Caco-2 (cell line): Measurements from ENCODE around the gene ARSK. TPM values are rescaled to one million over a fixed set of nuclear protein-coding genes. Genes with fewer than 3 reads are reported as not detected.

Experiments
- BruUV-seq: library from RNA; stranded (reverse); fragments of 400-500 nt; replicated peaks from 2 replicates; lab custom pipeline; 2021; lab: Mats Ljungman, UMichigan
- CTCF ChIA-PET: fragments of 300-600 bp; sonication (Branson Sonifier 250); formaldehyde crosslinking; loops from one replicate; lab custom pipeline; 2022; ENCODE audit warnings: antibody characterized with exemption; lab: Charles Lee
- POLR2A ChIA-PET: fragments of 300-600 bp; sonication (Branson Sonifier 250); formaldehyde crosslinking; loops from one replicate; lab custom pipeline; 2022; ENCODE audit warnings: antibody characterized with exemption; lab: Charles Lee
- DNase-seq, 2 experiments: peaks; one replicate each; pipeline versions ENCODE4 v3.0.0 to v3.0.0-alpha.2; 2020 to 2022
- H3K27me3 ChIP-seq: replicated peaks from 2 replicates; pipeline ENCODE4 v1.6.0; 2011; ENCODE audit warnings: low read length; ENCODE audit not compliant: control insufficient read depth, insufficient read depth
- H3K36me3 ChIP-seq: 2 replicates; pipeline ENCODE4 v1.5.1; 2011; ENCODE audit warnings: low read length; ENCODE audit not compliant: control insufficient read depth, insufficient read depth
- H3K4me1 ChIP-seq: fragments of 250-450 bp; sonication (Bioruptor Pico); 2 replicates; pipeline ENCODE4 v1.5.1; 2020; ENCODE audit warnings: mild to moderate bottlenecking
- H3K4me3 ChIP-seq: 2 replicates; pipeline ENCODE4 v1.5.1; 2011; ENCODE audit warnings: low read depth, mild to moderate bottlenecking, control low read depth, low read length
- H3K9me3 ChIP-seq: fragments of 250-450 bp; sonication (Bioruptor Pico); 2 replicates; pipeline ENCODE4 v1.5.1; 2020; ENCODE audit warnings: mild to moderate bottlenecking, moderate library complexity
- H3K27ac Mint-ChIP-seq: one replicate; pipeline ENCODE4 v1.8.0; 2022; ENCODE audit warnings: mixed read lengths; ENCODE audit not compliant: unreplicated experiment
- H3K27me3 Mint-ChIP-seq: one replicate; pipeline ENCODE4 v1.8.0; 2022; ENCODE audit warnings: mixed read lengths; ENCODE audit not compliant: insufficient read depth, unreplicated experiment
- H3K36me3 Mint-ChIP-seq: one replicate; pipeline ENCODE4 v1.8.0; 2022; ENCODE audit warnings: mild to moderate bottlenecking, mixed read lengths; ENCODE audit not compliant: insufficient read depth, unreplicated experiment
- H3K4me1 Mint-ChIP-seq: one replicate; pipeline ENCODE4 v1.8.0; 2022; ENCODE audit warnings: low read depth, mixed read lengths; ENCODE audit not compliant: unreplicated experiment
- H3K4me3 Mint-ChIP-seq: one replicate; pipeline ENCODE4 v1.8.0; 2022; ENCODE audit warnings: mild to moderate bottlenecking, moderate library complexity, mixed read lengths; ENCODE audit not compliant: unreplicated experiment
- H3K9me3 Mint-ChIP-seq: one replicate; pipeline ENCODE4 v1.8.0; 2022; ENCODE audit warnings: mixed read lengths; ENCODE audit not compliant: unreplicated experiment
- intact Hi-C: fragments of 100-400 bp; cut with micrococcal nuclease; formaldehyde crosslinking; loops from one replicate; pipeline ENCODE4 v1.10.0; 2022; ENCODE audit not compliant: unreplicated experiment
- total RNA-seq: library from RNA; stranded (reverse); gene quantifications from 2 replicates; pipeline ENCODE4 v1.2.3, GENCODE V29; 2022
- TF ChIP-seq, protein P1 (sequence below), 2 experiments: fragments of 200-600 bp in 1 of 2; IDR thresholded peaks; 1 replicate in 1 of 2; 2 replicates in 1 of 2; pipeline versions ENCODE4 v1.5.1 to v1.8.0; 2011 to 2022; ENCODE audit warnings: antibody characterized with exemption in 1 of 2, control low read depth in 1 of 2, inconsistent platforms in 1 of 2, low read depth in 1 of 2, low read length in 1 of 2, mild to moderate bottlenecking in 1 of 2, moderate library complexity in 1 of 2; ENCODE audit not compliant: insufficient read depth in 1 of 2, severe bottlenecking in 1 of 2, unreplicated experiment in 1 of 2

Gene ARSK
- total RNA-seq, 1 experiment from 2014 or later, result 5.0 TPM

DNA sequence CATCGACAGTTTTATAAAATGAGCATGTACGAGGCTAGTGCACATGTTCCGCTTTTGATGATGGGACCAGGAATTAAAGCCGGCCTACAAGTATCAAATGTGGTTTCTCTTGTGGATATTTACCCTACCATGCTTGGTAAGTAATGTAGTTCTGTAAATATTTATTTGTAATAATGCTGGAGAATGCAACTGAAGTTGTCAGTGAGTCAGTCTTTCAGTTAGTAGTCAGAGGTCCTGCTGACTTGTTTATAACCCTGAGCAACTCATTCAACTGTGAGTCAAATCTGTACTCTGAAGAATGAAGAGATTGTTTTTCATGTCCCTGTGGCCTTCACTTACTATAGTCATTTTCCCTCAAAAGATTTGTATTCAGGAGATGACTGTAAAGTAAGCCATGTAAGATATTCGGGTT, 36.6 kb downstream of the ARSK start:
- Mint-ChIP-seq H3K4me1 (peaks cover 8% of the 10 kb centered on the region), H3K36me3 (no peaks in the 10 kb centered on the region), H3K9me3 (no peaks in the 10 kb centered on the region), H3K4me3 (no peak overlapping the region), H3K27ac (no peak overlapping the region), H3K27me3 (no peaks in the 10 kb centered on the region)
- intact Hi-C loops, result no loop called here
- Histone ChIP-seq H3K27me3 (no peaks in the 10 kb centered on the region), H3K36me3 (no peaks in the 10 kb centered on the region), H3K4me3 (no peak overlapping the region), H3K4me1 (peaks cover 6% of the 10 kb centered on the region; the same call in 1 of the 2 replicates), H3K9me3 (no peaks in the 10 kb centered on the region)
- TF ChIP-seq, protein P1, sequence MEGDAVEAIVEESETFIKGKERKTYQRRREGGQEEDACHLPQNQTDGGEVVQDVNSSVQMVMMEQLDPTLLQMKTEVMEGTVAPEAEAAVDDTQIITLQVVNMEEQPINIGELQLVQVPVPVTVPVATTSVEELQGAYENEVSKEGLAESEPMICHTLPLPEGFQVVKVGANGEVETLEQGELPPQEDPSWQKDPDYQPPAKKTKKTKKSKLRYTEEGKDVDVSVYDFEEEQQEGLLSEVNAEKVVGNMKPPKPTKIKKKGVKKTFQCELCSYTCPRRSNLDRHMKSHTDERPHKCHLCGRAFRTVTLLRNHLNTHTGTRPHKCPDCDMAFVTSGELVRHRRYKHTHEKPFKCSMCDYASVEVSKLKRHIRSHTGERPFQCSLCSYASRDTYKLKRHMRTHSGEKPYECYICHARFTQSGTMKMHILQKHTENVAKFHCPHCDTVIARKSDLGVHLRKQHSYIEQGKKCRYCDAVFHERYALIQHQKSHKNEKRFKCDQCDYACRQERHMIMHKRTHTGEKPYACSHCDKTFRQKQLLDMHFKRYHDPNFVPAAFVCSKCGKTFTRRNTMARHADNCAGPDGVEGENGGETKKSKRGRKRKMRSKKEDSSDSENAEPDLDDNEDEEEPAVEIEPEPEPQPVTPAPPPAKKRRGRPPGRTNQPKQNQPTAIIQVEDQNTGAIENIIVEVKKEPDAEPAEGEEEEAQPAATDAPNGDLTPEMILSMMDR (IDR thresholded peaks at IDR 0.05; ENCODE audit: insufficient read depth in 1 of 2, low read depth in 1 of 2, low read length in 1 of 2, severe bottlenecking in 1 of 2, unreplicated experiment in 1 of 2), result no peak
- ChIA-PET CTCF (no interaction called here), POLR2A (no interaction called here)
- BruUV-seq, result no TSS peak
- DNase-seq, result no peak

DNA sequence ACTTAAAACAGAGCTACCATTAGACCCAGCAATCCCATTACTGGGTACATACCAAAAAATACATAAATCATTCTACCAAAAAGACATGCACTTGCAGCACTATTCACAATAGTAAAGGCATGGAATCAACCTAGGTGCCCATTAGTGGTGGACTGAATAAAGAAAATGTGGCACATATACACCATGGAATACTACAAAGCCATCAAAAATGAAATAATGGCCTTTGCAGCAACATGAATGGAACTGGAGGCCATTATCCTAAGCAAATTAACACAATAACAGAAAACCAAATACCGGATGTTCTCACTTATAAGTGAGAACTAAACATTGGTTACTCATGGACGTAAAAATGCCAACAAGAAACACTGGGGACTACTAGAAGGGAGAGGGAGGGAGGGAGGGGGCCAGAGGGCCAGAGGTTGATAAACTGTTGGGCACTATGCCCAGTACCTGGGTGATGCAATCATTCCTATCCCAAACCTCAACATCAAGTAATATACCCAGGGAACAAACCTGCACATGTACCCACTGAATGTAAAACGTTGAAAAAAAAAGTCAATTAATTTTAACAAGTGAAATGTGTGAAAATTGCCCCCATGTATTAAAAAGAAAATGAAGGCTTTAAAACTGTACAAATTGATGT, 40.5 kb downstream of the ARSK start:
- no peaks in the 10 kb centered on the region for H3K27me3 Mint-ChIP-seq
- no peaks in the 10 kb centered on the region for H3K9me3 Mint-ChIP-seq
- no TSS peak for BruUV-seq
- H3K4me3 Mint-ChIP-seq, result no peak overlapping the region
- peaks cover 9% of the 10 kb centered on the region for H3K4me1 Mint-ChIP-seq
- TF ChIP-seq, protein P1 (IDR thresholded peaks at IDR 0.05; ENCODE audit: insufficient read depth in 1 of 2, low read depth in 1 of 2, low read length in 1 of 2, severe bottlenecking in 1 of 2, unreplicated experiment in 1 of 2), result no peak
- H3K36me3 ChIP-seq, result no peaks in the 10 kb centered on the region
- no peaks in the 10 kb centered on the region for H3K36me3 Mint-ChIP-seq
- no peaks in the 10 kb centered on the region for H3K4me1 ChIP-seq
- POLR2A ChIA-PET, result no interaction called here
- H3K27ac Mint-ChIP-seq, result no peak overlapping the region
- CTCF ChIA-PET, result no interaction called here
- intact Hi-C loops, result no loop called here
- no peak for DNase-seq
- no peaks in the 10 kb centered on the region for H3K27me3 ChIP-seq
- no peaks in the 10 kb centered on the region for H3K9me3 ChIP-seq
- H3K4me3 ChIP-seq, result no peak overlapping the region

DNA sequence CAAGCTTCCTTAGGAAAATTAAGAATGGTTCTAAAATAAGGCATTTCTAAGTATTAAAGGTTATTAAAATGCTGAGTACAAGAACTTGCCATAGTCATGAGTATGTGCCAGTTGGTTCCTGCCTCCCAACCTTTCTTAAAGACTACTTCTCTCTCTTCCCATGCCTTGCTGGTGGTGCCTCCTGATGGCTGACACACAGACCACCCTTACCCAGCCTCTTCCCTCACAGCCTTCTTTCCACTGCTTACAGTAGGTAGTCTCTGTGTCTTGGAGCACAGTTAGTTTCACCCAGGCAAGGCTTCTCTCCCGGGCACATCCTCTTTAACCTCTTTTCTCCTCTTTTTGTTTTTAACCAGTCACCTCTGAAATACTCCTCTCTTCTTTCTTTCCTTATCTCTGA, 44.4 kb downstream of the ARSK start:
- intact Hi-C loops, result no loop called here
- H3K4me3 Mint-ChIP-seq, result no peak overlapping the region
- DNase-seq, result no peak
- Histone ChIP-seq H3K9me3 (no peaks in the 10 kb centered on the region), H3K4me3 (no peak overlapping the region), H3K4me1 (no peaks in the 10 kb centered on the region), H3K36me3 (no peaks in the 10 kb centered on the region), H3K27me3 (no peaks in the 10 kb centered on the region)
- H3K9me3 Mint-ChIP-seq, result no peaks in the 10 kb centered on the region
- BruUV-seq, result no TSS peak
- H3K36me3 Mint-ChIP-seq, result no peaks in the 10 kb centered on the region
- peaks cover 8% of the 10 kb centered on the region for H3K4me1 Mint-ChIP-seq
- CTCF ChIA-PET, result no interaction called here
- POLR2A ChIA-PET, result no interaction called here
- no peak overlapping the region for H3K27ac Mint-ChIP-seq
- TF ChIP-seq, protein P1 (IDR thresholded peaks at IDR 0.05; ENCODE audit: insufficient read depth in 1 of 2, low read depth in 1 of 2, low read length in 1 of 2, severe bottlenecking in 1 of 2, unreplicated experiment in 1 of 2), result no peak
- H3K27me3 Mint-ChIP-seq, result no peaks in the 10 kb centered on the region
